DMS 273 (cell line): ENCODE results near the gene WDR91.

ENCODE experiments used
- DNase-seq: peaks from one replicate; lab custom pipeline; 2025; ENCODE audit not compliant: unreplicated experiment; lab: John Stamatoyannopoulos, UW

The WDR91 gene

DNA sequence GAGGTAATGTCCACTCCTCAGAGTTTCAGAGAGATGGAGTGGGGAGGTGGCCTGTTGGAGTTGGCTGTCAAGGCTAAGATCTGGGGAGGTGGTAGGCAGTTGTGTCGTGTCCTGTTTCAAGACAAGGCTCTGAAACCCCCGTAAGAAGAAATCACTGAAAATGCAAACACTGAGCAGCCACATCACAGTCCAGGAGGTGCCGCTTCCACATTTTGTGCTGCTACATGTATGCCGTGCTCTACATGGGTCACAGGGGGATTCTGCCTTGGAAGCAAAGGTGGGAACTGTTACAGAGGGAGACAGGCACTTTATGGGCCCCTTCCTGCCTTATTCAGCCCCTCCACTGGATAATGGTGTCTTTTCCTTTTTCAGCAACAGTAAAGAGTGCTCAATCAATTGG lies 11.9 kb downstream of the WDR91 start:
- DNase-seq, result no peak

DNA sequence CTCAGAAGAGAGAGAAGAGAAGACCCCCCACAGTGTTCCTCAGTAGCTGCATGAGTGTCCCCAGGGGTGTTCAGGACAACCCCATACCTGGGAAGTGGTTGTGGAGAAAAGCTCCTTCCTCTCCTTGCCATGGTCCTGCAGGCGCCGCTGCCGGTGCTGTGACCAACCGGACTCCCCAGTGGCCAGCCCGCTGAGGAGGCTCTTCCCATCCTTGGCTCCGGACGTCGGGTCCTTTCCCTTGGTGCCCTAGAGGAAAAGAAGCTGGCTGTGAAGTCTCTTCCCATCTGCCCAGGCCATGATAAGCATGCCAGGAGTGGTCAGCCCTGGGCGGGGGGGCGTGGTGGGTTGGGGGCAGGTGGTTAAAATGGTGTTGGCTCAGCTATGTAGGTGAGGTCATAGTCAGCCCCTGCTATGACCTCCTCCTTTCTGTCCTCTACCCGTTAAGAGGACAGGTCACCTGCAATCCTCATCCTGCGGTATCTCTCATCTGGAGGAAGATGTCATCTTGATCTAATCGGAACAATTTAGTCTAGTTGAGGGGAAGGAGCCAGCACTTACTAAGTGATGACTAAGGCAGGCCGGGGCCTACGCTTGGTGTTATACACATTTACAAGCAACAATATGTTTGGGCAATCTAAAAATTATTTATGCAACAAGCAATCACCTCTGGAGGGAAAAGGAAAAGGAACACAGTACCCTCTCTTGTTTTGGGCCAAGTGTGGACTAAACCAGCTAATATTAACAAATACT lies 13.2 kb downstream of the WDR91 start:
- DNase-seq, result no peak

DNA sequence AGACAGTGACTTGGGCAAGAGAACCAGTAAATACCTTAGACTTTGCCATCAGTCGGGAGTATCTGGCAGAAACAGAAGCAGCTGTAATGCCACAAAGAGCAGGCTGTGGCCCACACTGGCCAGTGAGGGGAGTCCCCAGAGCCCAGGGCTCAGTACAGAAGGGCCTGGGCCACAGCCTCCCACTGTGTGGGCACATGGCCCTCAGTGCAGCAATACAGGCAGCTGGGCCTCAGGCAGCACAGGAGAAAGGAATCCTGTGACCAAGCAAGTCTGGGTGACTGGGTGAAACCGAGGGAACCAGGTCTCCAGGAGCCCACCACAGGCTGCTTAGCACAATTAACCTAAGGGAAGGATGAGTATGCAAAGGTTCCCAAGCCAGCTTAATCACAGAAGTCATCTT lies 14.0 kb downstream of the WDR91 start:
- DNase-seq, result no peak

DNA sequence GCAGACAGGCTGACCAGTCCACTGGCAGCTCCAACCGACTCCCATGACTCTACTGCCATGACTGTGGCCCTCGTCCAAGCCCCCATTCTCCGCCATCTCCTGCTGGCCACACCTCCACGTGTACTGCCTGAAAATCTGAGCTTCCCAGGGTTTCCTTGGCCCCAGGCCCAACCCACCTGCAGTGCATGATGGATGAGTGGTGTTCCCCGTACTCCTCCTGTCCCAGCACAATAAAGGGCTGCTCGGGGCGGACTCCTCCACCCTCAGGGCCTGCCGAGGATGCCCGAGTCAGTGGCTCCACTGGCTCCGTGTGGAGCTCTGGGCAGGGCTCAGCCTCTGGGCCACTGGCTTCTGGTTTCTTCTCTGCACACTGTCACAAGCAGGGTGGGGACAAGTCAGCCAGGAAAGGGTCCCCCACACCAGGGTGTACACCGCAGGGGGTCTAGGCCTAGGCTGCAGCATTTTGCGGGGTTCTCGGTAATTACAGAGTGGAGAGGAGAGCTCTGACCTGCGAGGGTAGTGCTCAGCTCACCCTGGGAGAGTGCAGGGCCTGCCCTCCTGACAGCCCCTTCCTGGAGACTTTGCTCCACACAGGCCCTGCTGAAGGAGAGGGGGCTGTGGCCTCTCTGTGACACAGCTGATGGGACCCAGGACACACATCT lies 15.2 kb downstream of the WDR91 start:
- DNase-seq, result no peak

DNA sequence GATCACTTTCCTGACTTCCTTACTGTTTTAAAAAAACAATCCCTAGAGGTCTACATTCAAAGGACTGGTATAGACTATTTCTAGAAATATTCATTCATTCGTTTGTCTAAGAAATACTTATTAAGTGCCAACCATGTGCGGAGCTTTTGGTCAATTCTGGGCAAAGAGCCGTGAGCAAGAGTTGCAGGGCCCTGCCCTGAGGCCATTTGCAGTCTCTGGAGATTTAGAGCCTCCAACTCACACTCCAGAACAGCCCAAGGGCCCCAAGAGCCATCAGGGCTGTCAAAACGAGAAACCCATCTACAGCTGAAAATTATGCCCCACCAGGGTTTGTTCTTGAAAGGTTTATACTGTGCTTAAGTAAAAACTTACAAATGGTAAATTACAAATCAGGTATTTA lies 16.2 kb downstream of the WDR91 start:
- DNase-seq, result no peak

GRCh38 chr7:135194494-135195095 lies 16.7 kb downstream of the WDR91 start:
- DNase-seq, result no peak

- DNase-seq, result no peak
Observed at GRCh38 chr7:135193615-135194081, 17.7 kb downstream of the WDR91 start.

GRCh38 chr7:135192914-135193536 lies 18.3 kb downstream of the WDR91 start:
- DNase-seq, result no peak

DNA sequence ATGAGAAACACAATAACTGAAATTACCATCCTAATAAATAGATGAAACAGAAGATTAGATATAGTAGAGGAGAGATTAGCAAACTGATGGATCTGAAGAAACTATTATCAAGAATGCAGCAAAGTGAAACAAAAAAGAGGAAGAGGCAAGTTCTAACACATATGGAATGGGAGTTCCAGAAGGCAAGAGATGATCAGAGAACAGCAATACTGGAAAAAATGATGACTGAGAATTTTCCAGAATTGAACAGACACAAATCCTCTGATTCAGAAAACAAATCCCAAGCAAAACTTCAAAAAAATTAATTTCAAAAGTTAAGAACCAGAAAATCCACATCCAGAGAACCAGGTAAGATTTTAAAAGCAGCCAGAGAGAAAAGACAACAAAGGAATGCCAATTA lies 20.6 kb downstream of the WDR91 start:
- DNase-seq, result no peak

- no peak for DNase-seq
Observed at GRCh38 chr7:135189961-135190360, 21.4 kb downstream of the WDR91 start.

- DNase-seq, result no peak
Observed at GRCh38 chr7:135189221-135189662, 22.1 kb downstream of the WDR91 start.

GRCh38 chr7:135188298-135188984 lies 22.9 kb downstream of the WDR91 start:
- DNase-seq, result no peak

GRCh38 chr7:135186841-135187253 lies 24.5 kb downstream of the WDR91 start:
- no peak for DNase-seq

DNA sequence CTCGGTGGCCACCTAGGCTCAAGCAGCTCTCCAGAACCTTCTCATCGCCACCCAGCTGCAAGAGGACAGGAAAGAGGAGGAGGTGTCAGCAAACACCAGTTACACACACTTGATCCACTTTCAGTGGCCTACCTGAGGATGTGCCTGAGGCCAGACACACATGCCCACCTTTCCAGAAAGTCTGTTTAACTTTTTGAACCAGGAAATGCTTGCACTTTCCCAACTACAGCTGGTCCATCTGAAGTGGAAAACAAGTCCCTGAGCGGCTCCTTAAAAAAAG lies 25.1 kb downstream of the WDR91 start:
- DNase-seq, result no peak

DNA sequence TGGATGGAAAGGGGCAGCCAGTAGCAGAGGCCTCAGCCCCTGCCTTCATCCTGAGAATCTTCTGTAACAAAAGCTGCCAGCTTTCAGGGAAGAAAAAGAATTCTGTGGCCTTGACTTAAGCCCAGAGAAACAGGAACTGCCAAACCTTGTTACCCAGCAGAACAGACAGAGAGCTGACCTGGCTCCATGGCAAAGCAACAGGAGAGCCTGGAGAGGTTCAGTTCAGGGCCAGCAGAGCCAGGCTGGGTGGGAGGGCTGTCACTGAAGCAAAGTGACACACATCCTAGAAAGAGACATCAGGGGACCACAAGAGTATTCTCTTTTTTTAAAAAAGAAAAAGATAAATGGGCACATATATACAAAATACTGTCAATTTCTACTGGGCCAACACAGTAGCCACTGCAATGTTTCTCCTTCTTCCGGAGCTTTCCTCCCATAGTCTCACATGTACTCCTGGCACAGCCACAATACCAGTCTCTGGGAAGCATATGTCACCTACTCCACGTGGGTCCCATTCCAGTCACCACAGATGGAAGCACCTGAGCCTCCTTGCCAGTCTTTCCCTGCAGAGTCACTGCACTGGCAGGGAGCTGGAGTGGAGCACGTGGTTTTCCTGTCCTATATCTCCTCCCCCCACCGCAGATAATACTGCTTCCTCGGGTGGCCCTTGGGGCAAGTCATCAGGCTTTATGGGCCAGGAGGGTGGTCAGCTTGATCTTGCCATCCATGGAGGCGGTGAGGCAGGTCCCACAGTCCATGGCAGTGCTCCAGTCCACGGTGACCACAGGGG lies 25.7 kb downstream of the WDR91 start:
- DNase-seq, result no peak

DNA sequence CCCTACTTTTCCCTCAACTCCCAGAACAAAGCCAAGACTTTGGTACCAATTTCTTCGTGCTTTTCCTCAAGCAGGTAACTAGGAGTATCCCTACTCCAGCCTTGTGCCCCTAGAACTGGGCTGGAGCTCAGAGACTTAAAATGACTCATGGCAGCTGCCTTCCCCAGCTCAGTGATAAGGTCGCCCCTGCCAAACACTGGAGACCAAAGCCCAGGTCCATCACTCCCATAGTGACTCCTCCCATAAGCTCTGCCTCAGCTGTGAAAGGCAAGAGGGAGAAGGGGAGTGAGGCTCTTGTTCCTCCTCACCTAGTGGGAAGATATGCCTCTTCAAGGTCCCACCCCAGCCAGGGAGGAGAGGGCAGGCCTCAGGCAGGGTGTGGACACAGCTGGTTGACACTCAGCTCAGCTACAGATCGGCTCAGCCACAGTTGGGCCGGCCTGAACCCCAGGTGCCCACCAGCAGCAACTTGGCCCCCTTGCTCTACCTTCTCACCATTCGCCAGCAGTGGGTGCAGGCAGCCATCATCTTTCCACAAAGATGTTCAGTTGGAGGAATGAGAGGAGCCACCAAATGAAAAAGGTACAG lies 27.0 kb downstream of the WDR91 start:
- no peak for DNase-seq

DNA sequence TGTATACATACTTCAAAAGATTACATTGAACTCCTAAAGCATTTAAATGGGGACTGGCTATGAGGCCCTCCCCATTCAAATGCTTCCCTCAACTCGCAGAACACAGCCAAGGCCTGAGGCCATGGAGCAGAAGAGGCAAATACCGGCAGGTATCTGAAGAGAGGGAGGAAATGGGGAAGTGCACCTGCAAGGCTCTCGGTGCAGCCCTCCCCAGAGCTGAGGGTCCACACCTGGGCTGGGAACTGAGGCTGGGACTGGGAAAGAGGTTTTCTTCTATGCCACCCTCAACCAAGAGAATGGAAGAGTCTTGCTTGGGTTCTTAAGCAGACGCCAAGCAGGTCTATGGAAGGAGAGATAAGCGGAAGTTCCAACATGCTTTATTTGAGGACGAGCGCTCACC lies 27.8 kb downstream of the WDR91 start:
- DNase-seq, result no peak

DNA sequence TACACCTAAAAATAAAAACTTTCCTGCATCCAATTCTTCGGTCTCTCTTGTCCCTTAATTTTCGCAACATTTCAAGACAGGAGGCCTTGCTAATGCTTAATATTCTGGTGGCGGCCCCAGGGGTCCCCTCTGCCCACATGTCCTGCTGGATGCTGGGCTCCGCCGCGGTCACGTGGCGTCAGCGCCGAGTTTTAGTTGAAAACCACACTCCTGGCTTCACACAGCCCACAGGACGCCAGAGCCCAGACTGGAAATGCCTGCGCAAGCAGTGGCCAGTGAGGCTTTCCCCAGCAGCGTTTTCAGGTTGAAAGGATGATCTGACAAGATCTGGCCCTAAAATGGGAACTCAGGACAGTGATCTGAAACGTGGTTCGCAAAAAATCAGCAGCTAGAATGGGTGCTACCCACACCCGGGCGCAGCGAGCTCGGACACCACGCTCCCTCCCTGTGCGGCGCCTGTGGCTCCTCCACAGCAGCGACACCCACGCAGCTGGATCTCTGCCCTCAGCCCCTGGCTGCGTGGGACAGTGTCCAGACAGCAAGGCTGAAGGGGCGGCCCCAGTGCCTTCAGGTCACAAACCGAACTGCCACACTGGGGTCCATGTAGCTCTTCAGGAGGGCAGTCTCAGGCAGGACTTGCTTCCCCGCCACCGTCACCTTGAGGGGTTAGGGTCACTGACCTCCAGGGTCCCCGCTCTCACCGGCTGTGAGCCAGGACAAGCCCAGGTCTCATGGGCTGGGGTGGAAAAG lies 29.2 kb downstream of the WDR91 start:
- DNase-seq, result no peak

- DNase-seq, result no peak
Observed at GRCh38 chr7:135181261-135181928, 29.9 kb downstream of the WDR91 start.
